ENCODE results near the gene PIGH. TPM values are rescaled to one million over a fixed set of nuclear protein-coding genes. Genes with fewer than 3 reads are reported as not detected.

The PIGH gene
- total RNA-seq, 1 donor from 2014 or later = 29.8 TPM

DNA sequence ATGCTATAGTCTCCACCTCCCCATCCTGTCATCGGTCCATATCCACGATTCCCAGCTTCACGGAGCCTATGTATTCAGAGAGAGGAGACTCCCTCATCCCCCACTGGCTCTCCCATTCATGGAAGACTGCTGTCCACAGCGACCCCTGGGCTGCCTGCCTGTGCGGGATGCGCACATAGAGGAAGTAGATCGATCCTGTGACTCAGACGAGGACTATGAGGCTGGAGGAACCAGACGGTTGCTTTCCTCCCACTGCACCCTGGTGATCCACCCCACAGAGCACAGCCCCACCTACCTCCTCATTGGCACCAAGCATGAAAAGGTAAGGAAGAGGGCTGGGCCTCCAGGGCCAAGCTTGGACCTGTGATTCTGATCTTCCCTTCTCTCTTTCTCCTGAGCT is 24.4 kb downstream of the PIGH start:
- DNase-seq (ENCODE audit: low spot score) = no peak

DNA sequence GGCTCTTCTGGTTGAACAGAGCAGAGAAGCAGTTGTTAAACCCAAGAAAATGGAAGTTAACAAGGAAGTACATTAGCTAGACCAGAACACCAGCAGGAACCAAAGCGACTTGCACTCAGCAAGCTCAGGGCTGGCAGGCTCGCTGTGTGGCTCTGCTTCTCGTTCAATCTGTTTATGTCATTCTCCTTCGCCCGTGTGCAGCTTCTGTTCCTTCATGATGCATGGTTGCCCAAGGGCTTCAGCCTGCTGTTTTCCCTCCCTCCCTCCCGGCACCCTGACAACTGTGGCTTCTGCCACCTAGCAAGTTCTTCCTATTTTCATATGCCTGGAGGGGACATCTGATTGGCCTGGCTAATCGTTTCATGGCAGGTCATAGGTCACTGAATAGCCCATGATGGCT is 25.3 kb downstream of the PIGH start:
- no peak for DNase-seq (ENCODE audit: low spot score)

DNA sequence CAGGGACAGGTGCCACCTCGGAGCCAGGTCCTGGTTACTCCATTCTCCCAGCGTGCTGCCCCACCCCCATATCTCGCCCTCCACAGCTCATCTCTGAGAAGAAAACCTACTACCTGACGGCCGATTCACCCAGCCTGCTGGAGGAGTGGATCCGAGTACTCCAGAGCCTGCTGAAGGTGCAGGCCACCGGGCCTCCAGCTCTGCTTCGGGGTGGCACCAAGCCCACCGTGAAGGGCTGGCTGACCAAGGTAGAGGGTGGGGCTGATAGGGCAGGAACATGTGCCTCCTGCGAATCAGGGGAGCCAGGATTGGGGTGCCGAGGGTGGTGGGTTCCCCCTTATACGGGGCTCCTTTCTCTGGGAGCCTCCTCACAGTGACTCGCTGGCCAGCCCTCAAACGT is 25.9 kb downstream of the PIGH start:
- DNase-seq (ENCODE audit: low spot score) = no peak

DNA sequence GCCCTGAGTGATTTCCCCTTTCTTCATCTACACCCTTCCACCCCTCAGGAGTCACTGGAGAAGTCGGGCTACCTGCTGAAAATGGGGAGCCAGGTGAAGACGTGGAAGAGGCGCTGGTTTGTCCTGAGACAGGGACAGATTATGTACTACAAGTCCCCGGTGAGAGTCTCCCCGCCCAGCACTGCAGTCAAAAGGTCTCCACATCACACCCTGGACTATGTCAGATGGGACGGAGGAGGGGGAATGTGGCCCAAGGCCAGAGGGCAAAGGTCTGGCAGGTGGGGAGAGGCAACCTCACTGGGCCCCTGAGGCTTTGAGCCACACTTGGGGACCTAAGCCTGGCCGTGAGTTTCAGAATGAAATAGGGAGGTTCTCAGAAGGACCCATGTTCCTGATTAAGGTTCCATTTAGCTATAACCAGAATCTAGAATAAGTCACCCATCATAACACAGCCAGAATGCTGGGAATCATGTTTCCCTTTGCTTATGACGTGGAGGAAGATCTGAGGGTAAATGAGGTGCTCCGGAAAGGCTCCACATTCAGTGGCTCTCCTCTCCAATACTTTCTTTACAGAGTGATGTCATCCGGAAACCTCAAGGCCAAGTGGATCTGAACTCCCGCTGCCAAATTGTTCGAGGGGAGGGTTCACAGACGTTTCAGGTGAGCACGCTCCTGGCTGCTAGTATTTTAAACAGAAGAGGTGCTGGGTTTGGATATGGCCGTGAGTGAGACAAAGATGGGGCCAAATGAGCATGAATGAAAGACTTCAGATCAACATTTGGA is 26.6 kb downstream of the PIGH start:
- DNase-seq (ENCODE audit: low spot score) = no peak

DNA sequence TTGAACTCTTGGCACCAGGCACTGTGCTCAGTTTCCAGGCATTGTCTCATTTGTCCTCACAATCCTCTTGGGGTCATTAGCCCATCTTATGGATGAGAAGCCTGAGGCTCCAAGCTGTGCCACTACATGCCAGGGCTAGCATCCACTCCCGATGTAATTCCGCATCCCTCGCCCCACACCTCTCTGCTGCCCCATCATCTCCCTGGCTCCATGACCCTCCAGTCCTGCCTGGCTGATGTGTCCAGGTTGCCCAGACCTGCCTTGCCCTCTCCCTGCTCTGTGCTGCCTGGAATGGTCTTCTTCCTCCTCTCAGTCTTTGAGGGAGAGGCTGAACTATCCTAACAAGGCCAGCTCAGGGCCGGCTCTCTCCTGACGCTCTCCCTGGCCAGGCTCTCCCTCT is 27.5 kb downstream of the PIGH start:
- DNase-seq (ENCODE audit: low spot score) = no peak

DNA sequence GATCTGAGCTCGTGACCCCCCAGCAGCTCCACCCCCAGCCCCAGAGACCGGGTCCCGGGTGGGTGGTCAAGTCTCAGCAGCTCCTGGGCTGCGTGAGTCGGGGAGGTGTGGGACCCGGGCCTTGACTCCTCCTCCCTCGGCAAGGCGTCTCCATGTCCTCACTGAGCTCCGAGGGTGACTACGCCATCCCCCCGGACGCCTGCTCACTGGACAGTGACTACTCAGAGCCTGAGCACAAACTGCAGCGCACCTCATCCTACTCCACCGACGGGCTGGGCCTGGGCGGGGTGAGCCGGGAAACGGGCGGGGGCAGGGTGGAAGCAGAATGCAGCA is 28.1 kb downstream of the PIGH start:
- no peak for DNase-seq (ENCODE audit: low spot score)

DNA sequence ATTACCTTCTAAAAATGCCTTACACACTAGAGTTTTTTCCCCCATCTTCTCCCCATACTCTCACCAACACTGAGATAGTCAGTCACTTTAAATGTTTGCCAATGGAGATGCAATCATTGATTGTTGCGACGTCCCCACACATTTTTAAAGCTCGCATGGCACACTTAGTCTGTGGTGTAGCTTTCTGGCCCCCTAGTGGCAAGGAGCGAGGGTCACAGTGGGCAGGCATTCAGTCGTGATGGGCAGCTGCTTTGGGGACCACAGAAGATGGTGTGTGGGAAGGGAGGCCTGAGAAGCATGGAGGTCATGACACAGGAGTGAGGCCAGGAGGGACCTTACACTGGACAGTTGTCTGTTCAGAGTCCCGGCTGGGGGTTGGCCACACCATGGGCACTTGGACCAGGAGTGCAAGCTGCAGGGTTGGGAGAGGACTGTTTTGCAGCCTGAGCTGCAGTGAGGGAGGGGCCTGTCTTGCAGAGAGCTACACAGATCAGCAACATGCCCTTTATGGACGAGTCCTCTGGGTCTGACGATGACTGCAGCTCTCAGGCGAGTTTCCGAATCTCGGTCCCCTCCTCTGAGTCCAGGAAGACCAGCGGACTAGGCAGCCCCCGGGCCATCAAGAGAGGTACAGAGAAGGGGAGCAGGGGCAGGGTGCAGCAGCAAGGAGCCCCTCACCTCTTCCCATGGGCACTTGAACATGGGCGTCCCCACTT is 28.6 kb downstream of the PIGH start:
- DNase-seq (ENCODE audit: low spot score) = peak; percentile 67

DNA sequence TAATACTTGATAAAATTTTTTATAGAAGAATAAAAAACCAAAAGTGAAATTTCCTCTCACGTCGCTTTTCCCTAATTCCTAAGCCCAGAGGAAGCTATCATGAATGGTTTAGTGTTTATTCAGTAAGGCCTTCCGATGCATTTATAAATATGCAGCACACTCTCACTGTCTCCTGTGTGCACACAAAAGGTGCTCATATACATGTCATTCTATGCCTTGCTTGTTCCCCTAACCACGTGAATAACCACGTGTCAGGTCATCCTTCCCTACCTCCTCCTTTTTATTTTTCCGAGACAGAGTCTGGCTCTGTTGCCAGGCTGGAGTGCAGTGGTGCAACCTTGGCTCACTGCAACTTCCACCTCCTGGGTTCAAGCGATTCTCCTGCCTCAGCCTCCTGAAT is 29.6 kb downstream of the PIGH start:
- DNase-seq (ENCODE audit: low spot score) = no peak

DNA sequence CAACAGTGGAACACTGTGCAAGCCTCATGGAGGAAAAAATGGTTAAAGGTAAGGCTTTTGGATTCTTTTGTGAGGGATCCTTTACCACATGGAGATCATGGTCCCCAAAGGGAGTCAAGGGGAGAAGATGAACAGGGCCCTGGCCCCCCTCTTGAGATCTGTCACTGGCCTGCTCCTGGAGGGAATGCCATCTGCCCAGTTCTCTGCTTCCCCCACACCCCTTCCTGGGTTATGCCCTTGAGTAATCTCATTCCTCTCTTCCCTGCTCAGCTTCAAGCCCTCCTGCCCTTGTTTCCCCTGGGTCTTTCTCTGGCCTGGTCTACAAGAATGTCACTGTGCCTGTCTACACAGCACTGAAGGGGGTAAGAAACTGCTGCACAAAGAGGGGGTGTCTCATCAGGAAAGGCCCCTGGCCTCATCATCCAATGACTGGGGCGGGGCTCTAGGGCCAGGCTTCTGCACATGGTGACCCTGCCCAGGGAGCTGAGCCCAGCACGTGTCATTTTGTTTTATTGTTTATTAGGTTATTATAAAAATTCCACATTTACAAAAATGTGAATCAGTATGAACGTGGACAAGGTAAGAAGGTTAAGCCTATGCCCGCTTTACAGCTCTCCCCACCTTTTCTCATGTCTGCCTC is 30.3 kb downstream of the PIGH start:
- no peak for DNase-seq (ENCODE audit: low spot score)

DNA sequence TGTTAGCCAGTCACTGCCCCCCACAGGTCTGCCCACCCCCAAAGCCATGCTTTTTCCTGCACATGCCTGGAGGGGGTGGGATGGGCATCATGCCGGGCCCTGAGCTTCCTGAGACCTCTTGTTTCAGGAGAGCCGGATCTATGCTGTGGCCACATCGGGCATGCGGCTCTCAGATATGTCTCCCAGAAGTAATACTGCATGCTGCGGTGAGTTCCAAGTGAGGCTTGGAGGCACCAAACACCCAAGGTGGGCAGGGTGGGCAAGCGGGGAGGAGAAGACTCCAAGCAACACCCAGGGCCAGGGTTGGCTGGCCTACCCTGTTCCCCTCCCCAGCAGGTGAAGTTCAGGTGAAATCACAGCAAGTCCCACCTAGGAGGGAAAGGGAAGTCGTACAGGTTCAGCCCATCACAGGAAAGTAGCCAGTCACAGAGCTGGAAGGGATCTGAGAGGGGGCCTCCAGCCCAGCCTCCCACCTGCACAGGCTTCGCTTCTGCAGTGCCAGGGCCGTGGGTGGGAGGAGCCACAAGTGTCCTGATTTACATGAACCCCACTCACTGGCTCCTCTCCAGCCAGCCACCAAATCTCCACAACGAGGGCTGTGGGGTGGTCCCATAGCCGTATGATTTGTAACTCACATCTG is 30.9 kb downstream of the PIGH start:
- DNase-seq (ENCODE audit: low spot score) = no peak

DNA sequence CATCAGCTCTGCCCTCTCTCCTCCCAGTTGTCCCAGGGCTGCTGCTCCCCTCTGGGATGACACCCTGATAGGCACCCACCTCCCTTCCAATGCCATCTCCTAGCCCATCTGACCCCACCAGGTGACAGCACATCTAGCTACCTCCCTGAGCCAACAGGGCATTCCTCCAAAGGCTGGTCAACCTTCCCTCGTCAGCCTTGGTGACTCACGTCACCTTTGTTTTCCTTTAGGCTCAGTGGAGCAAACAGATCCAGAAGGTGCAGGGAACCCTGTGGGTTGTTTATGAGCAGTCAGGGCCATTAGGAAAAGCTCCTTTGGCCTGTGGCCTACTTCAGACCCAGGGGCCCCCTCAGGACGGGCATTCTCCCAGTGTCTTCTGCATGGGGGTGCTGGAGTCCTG is 32.4 kb downstream of the PIGH start:
- no peak for DNase-seq (ENCODE audit: low spot score)

DNA sequence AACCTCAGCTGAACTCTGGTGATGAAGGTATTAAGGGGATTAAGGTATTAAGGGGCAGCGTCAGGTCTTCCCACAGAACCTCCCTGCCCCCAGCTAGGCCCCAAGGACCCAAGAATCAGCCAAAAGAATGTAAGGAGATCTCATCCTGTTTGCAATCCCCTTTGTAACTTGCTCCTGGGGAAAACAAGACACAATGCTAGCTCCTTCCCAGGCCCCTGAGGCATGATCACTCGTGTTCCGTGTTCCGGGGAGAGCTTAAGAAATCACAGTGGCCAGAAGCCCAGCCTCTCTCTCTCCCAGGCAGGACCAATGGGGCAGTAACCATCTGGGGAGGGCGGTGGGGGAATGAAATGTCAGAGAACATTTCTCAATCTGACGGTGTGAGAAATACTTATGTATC is 33.2 kb downstream of the PIGH start:
- DNase-seq (ENCODE audit: low spot score) = no peak

DNA sequence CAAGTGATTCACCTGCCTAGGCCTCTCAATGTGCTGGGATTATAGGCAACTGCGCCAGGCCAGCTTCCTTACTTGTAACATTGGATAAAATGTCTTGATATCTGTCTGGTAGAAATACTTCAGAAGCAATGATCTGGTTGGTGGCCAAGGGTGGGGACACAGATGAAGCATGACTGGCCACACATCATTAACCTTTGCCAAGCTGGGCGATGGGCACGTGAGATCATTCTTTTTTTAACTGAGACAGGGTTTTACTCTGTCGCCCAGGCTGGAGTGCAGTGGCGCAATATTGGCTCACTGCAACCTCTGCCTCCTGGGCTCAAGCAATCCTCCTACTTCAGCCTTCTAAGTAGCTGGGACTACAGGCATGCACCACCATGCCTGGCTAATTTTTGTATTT is 35.8 kb downstream of the PIGH start:
- DNase-seq (ENCODE audit: low spot score) = no peak

DNA sequence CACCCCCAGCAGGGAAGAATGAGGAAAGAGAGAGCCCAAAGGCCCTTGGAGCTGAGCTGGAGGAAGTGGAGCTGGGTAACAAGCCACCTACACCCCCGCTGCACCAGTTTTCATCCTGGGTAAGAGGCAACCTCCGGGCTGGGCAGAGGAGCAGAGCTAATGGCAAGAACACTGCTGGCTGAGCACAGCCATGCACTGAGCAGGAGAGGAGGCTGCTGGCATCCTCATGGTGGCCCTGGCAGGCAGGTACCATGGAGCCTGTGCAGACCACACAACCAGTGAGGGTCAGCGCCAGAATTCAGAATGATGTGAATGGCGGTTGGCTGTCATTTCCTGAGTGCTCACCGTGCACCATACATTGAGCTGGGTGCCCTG is 37.3 kb downstream of the PIGH start:
- no peak for DNase-seq (ENCODE audit: low spot score)

DNA sequence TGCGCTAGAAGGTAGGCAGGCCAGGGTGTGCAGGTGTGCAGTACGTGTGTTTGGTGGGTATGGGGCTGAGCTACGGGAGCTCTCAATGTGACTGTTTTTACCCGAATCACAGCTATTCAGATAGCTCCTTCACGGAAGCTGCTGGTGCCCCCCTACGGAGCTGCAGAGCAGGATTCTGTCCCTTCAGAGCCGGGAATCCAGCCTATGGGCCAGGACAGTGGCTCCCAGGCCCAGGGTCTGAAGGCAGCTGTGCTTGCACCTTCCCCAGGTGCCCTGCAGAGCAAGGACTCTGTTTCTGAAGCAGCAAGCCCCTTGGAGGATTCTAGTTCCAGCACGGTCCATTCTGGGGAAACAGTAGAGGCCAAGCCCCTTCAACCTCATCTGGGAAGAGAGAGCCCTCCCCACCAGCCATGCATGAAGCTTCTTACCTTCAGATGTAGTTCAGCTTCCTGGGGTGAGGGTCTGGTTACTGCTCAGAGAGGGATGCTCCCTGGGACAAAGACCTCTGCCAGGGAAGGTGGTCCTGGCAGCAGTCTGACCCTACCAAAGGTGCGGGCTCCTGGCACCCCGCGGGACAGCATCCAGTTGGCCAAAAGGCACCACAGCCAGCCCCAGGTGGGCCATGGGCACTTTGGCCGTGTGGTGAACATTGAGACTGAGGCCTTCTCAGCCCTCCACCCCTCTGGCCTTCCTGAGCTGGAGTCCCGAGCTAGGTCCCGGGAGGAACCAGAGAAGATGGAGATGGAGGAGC is 37.9 kb downstream of the PIGH start:
- DNase-seq (ENCODE audit: low spot score) = no peak

DNA sequence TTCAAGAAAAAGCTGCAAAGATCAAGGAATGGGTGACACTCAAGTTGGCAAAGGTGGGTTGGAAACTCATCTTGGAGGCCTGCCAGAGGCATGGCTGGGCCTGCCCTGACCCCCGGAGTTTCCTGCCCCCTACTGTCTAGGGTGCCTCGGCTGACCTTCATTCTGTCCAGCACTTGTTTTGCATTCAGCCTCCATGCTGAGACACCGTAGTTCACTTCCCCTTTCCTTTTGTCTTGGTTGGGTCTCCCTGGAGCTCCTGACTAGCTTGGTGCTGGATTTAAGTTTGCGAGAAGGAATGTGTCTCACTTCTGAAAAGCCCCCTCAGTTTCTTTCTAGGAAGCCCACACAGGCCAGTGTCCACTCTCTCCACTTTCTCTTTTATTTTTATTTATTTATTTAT is 40.4 kb downstream of the PIGH start:
- no peak for DNase-seq (ENCODE audit: low spot score)

DNA sequence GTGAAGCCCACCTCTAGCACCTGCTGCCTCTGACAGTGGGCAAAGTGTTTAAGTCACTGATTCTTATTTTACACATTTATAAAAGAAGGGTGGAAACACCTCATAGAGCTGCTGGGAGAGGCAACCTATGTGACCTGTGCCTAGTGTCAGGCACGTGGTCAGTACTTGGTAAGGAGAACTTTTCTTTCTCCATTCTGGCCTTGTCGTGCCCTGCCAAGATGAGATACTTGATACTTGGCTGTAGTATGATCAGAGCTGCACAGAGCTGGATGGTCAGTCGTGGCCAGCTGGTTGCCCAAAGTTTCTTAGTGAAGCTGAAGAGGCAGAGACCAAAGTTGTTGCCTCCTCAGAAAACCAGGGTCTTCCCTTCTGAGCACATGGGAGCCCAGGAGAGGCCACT is 42.4 kb downstream of the PIGH start:
- no peak for DNase-seq (ENCODE audit: low spot score)

DNA sequence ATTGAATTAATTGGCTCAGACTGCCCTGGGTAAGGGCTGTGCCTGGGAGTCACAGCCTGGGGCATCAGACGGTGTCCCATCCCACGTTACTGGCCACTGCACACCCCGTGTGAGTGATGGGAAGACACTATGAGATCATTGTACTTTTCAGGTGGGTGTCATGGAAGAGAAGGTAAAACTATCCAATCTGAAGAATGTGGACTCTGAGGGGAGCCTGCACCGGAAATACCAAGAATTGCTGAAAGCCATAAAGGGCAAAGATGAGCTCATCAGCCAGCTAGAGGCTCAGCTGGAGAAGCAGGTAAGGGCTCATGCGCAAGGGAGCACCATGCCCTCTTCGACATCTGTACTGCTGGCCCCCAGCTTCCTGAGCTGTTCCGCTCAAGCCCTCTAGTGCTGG is 43.0 kb downstream of the PIGH start:
- no peak for DNase-seq (ENCODE audit: low spot score)

DNA sequence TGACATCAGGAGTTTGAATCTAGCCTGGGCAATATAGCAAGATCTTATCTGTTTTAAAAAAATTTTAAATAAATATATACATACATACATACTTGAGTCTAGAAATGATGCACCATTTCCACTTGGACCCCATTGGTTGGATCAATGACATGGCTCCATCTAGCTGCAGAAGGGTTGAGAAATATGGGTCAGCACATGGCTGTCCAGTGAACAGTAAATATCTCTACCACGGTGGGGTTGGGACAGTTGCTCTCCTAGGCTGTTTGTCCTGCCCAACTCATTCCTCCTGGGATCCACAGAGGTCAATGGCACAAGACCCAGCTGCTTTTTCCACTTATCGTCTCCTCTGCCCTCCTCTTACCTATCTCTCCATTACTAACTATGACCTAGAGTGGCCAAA is 43.4 kb downstream of the PIGH start:
- no peak for DNase-seq (ENCODE audit: low spot score)

DNA sequence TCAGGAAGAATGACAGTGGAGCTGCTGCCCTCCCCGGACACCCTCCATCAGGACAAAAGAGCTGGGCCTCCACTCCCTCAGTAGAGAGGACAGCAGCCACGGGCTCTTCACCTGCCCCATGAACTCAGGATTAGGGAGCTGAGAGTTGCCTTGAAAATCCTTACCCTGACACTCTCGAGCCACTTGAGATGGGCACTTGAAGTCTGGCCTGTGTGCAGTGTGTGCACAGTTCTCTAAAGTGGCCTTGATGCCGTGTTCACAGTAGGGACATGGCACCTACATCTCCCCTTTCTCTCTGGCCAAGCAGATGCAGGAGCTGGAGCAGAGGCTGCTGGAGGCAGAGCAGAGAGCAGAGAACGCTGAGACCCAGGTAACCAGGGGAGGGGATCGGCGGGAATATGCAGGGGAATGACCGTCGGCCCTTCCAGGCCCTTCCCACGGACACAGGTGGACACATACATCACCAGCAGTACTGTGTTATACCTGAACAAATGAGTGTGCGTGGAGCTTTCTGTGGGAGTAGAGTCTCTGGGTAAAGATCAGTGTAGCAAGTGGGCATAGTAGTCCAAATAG is 44.5 kb downstream of the PIGH start:
- DNase-seq (ENCODE audit: low spot score) = no peak

DNA sequence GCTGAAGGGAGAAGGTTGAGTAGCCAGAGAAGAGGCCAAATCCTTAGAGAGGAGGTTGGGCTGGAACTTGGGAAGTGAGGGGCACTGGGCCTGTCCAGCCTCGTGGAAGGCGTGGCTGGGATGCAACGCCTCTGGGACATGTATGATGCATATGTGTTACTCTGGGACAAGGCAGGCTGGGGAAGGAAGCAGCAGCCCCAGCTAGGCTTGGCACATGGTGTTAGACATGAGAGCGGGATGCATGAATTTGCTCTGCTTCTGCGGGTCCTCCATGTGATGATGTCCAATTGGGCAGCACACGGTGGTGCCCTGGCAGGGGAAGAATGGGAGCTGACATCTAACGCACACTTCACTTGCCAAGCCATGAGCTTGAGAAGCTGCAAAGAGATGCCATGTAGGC is 45.7 kb downstream of the PIGH start:
- DNase-seq (ENCODE audit: low spot score) = no peak

DNA sequence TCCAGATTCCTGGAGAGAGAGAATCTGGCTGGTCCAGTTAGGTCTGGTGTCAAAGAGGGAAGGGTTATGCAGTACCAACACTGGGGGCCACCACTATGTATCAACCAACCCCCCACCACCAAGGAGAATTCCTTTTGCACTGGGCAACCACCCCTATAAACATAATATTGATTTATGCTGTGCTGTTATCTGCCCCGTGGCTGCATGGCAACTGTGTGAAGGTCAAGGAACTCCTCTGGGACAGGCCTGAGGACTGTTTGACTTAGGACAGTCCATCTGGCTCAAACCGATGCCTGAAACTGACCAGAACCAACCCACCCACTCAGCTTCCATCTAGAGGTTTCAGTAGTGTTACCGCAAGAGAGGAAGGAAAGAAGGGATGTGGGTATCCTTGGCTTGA is 46.5 kb downstream of the PIGH start:
- no peak for DNase-seq (ENCODE audit: low spot score)
